Measurements from ENCODE around the gene RASL10A. TPM values are rescaled to one million over a fixed set of nuclear protein-coding genes. Genes with fewer than 3 reads are reported as not detected.

The RASL10A gene
- total and polyA plus RNA-seq, 2 experiments from 2014 or later: 1.6 to 3.0 TPM

- Histone ChIP-seq H3K9me2 (ENCODE audit: insufficient read depth) (no peaks in the 10 kb centered on the region), H3K36me3 (ENCODE audit: insufficient read depth) (peaks cover 8% of the 10 kb centered on the region; the same call in 1 of the 2 replicates), H3K27me3 (ENCODE audit: insufficient read depth) (no peaks in the 10 kb centered on the region), H4K20me1 (replicated peaks; ENCODE audit: insufficient read depth) (no peaks in the 10 kb centered on the region; the same call in 1 of the 2 replicates), H3K27ac (ENCODE audit: low read depth) (no peak overlapping the region), H3F3A (replicated peaks; ENCODE audit: low read depth) (no peaks in the 10 kb centered on the region), H3K79me2 (replicated peaks; ENCODE audit: insufficient read depth) (no peaks in the 10 kb centered on the region), H2AFZ (no peak overlapping the region), H3K4me2 (no peak overlapping the region), H3K4me1 (ENCODE audit: insufficient read depth) (no peaks in the 10 kb centered on the region), H3K4me3 (no peak overlapping the region)
- peaks cover 5% of the 10 kb centered on the region for H3K27me3 Mint-ChIP-seq (ENCODE audit: insufficient read depth, low read depth, poor library complexity)
- DNase-seq (ENCODE audit: low spot score) (no peak), ATAC-seq (no peak)
- H3K27ac Mint-ChIP-seq: no peak overlapping the region
- H3K4me1 Mint-ChIP-seq: peaks cover 2% of the 10 kb centered on the region; the same call in 1 of the 3 replicates
- H3K9me3 Mint-ChIP-seq: no peaks in the 10 kb centered on the region
- peaks cover 32% of the 10 kb centered on the region for H3K36me3 Mint-ChIP-seq (ENCODE audit: low read depth)
- TF ChIP-seq EZH2phosphoT487 (IDR thresholded peaks at IDR 0.05; ENCODE audit: unreplicated experiment) (no peak), ZNF462 (CRISPR knock-in tag; IDR thresholded peaks at IDR 0.05) (no peak), NANOG (IDR thresholded peaks at IDR 0.05; ENCODE audit: borderline replicate concordance) (no peak), CTCF (conservative IDR thresholded peaks at IDR 0.05; ENCODE audit: low read depth in 2 of 2) (no peak), POLR2AphosphoS5 (IDR thresholded peaks at IDR 0.05; ENCODE audit: low read depth) (no peak), EZH2 (IDR thresholded peaks at IDR 0.05; ENCODE audit: low read depth, unreplicated experiment) (no peak)
- no peak overlapping the region for H3K4me3 Mint-ChIP-seq
Measured at GRCh38 chr22:29335656-29336055, 20.2 kb upstream of the RASL10A start.

All from GM23338 (cell line).